Measurements from ENCODE around the gene ZNF804B. TPM values are rescaled to one million over a fixed set of nuclear protein-coding genes. Genes with fewer than 3 reads are reported as not detected.

The ZNF804B gene
- total and polyA plus RNA-seq, 12 donors = 0.04 to 0.09 (median 0.08) TPM; not detected in 7

DNA sequence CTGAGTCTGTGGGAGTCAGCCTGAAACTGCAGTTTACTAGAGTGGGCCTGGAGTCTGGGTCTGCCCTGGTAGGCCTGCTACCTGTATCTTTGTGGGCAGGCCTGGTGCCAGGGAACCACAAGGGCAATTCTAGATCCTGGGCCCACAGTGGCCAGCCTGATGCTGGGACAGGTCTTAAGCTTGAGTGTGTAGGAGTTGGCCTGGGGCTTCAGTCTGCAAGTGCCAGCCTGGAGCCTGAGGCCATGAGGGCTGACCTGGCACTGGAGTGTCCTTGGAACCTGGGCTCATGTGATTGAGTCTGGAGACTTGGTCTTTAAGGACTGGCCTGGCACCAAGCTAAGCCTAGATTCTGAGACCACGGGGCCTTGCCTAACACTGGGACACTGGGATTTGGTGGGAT is 281.7 kb downstream of the ZNF804B start:
- intact Hi-C loops (cut with DNase I) = no loop called here
- no peak for DNase-seq
- H3K27me3 ChIP-seq = no peaks in the 10 kb centered on the region
- 64 to 80% (median 79%) methylated on average over 1 of the region's 1 CpG; no CpG with 5 or more reads in 1 of the 4 donors for WGBS, 4 donors
- H3K36me3 ChIP-seq (replicated peaks in 1 of 2) = no peaks in the 10 kb centered on the region
- no peak for TF ChIP-seq POLR2A (IDR thresholded peaks at IDR 0.05)
- no peak for TF ChIP-seq CTCF (IDR thresholded peaks at IDR 0.05)
- no peak overlapping the region for H3K4me3 ChIP-seq
- no peaks in the 10 kb centered on the region for H3K9me3 ChIP-seq (replicated peaks in 1 of 3)
- no peaks in the 10 kb centered on the region for H3K4me1 ChIP-seq (replicated peaks in 1 of 2)
- no peak overlapping the region for H3K27ac ChIP-seq

DNA sequence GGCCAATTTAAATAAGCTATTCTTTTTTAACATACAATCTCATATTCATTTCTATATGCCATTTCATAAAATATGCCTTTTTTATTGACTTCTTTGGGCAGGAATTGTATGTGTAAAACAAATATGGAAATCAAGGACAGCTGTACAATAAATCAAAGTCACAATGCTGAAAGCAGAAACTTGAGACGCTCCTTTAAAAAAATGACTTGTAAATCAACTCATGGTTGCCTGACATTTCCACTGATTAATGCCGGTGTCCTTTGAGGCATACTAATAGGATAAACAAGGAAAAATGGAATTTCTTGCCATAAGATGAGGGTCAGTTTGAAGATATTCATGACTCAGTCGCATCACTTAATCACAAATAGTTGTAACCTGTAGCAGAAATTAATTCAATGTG is 283.4 kb downstream of the ZNF804B start:
- H3K4me1 ChIP-seq (replicated peaks in 1 of 2) = no peaks in the 10 kb centered on the region
- H3K9me3 ChIP-seq (replicated peaks in 1 of 3) = no peaks in the 10 kb centered on the region
- H3K4me3 ChIP-seq = no peak overlapping the region
- H3K36me3 ChIP-seq (replicated peaks in 1 of 2) = no peaks in the 10 kb centered on the region
- DNase-seq = no peak
- no peak for TF ChIP-seq POLR2A (IDR thresholded peaks at IDR 0.05)
- TF ChIP-seq CTCF (IDR thresholded peaks at IDR 0.05) = no peak
- intact Hi-C loops (cut with DNase I) = no loop called here
- WGBS, 4 donors = 34 to 47% (median 36%) methylated on average over 3 of the region's 3 CpGs
- H3K27ac ChIP-seq = no peak overlapping the region
- H3K27me3 ChIP-seq = no peaks in the 10 kb centered on the region

- Histone ChIP-seq H3K4me1 (replicated peaks in 1 of 2) (no peaks in the 10 kb centered on the region), H3K27ac (no peak overlapping the region), H3K27me3 (no peaks in the 10 kb centered on the region), H3K4me3 (no peak overlapping the region), H3K36me3 (replicated peaks in 1 of 2) (no peaks in the 10 kb centered on the region), H3K9me3 (replicated peaks in 1 of 3) (no peaks in the 10 kb centered on the region)
- WGBS, 4 donors = 70 to 79% (median 75%) methylated on average over 3 of the region's 3 CpGs
- intact Hi-C loops (cut with DNase I) = no loop called here
- no peak for DNase-seq
- no peak for TF ChIP-seq POLR2A (IDR thresholded peaks at IDR 0.05)
- no peak for TF ChIP-seq CTCF (IDR thresholded peaks at IDR 0.05)
Observed at GRCh38 chr7:89049043-89049442, 289.5 kb downstream of the ZNF804B start.

DNA sequence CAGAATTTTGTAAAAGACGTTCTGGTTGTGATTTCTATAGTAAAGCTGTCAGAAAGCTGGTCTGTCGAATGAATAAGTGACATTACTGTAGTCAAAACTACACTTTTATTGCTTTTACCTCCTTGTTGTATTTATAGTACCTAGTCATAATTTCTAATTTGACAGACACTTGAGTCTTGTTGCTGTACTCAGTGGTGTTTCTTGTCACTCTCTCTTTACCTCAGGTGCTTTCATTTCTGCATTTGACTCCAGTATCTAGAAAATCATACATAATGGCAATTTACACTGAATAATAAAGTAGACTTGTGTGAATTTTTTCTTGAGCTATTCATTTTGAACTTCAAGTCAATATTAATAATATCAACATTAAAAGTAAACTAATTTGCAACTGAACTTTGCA is 293.6 kb downstream of the ZNF804B start:
- Histone ChIP-seq H3K36me3 (replicated peaks in 1 of 2) (no peaks in the 10 kb centered on the region), H3K4me3 (no peak overlapping the region), H3K27me3 (no peaks in the 10 kb centered on the region), H3K9me3 (replicated peaks in 1 of 3) (no peaks in the 10 kb centered on the region), H3K27ac (no peak overlapping the region), H3K4me1 (replicated peaks in 1 of 2) (no peaks in the 10 kb centered on the region)
- TF ChIP-seq CTCF (IDR thresholded peaks at IDR 0.05) = no peak
- no peak for TF ChIP-seq POLR2A (IDR thresholded peaks at IDR 0.05)
- intact Hi-C loops (cut with DNase I) = no loop called here
- 69 to 78% (median 71%) methylated on average over 2 of the region's 2 CpGs for WGBS, 4 donors
- DNase-seq = no peak

Measured in adrenal gland (tissue), 12 donors.